ENCODE results near the gene OLFM1. TPM values are rescaled to one million over a fixed set of nuclear protein-coding genes. Genes with fewer than 3 reads are reported as not detected.

Gene OLFM1
- total RNA-seq, 1 experiment from 2014 or later: 35.0 TPM

DNA sequence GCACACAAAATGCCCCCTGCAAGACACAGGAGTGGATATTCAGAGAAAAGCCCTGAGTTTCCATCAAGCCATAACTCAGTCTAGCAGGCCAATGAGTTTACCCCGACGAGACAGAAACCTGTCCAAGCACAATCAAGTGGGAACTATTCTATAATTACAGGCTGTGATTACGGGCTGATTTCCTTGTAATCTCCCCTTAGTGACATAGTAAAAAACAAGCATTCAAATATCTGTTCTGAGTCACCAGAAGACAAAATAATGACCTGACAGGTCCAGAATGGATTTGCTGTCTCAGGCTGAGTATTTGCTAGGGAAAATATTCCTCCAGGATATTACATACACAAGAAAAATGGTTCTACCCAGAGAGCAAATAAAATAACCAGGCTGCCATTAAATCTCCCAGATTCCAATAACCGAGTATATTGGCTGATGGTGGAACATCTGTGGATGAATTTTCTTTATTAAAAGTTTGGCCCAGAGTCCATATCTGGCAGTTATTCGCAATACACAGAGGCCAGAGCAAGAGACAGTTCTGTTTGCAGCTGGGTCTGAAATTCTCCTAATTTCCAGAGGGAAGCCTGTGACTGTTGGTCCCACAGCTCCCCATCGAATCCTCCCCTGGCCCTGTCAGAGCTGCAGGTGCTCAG lies 35.8 kb downstream of the OLFM1 start:
- DNase-seq (ENCODE audit: low read depth in 1 of 2, low spot score in 2 of 2): no peak
- H3K9me3 ChIP-seq (replicated peaks): no peaks in the 10 kb centered on the region

DNA sequence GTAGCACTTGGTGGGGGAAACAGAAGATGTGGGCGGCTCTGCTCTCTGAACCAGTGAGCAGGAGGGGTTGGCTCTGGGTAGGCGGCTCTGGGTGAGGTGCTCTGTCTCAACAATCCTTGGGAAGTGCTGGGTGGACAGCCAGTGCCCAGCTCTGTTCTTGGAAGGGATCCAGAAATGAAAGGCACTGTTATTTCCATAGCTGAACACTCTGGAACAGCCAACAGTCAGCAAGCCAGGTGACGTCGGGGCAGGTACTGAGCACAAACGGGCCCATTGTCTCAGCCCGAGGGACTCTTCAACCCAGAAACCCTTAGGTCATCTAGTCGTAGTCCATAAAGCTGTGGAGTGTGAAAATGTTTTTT lies 36.3 kb downstream of the OLFM1 start:
- DNase-seq (ENCODE audit: low read depth in 1 of 2, low spot score in 2 of 2): no peak
- no peaks in the 10 kb centered on the region for H3K27me3 ChIP-seq (replicated peaks)
- H3K36me3 ChIP-seq: no peaks in the 10 kb centered on the region

More for the DNA sequence above, 35.8 kb downstream of the OLFM1 start:
- Histone ChIP-seq H3K4me3 (no peak overlapping the region), H3K27ac (no peak overlapping the region), H3K27me3 (replicated peaks) (no peaks in the 10 kb centered on the region), H3K36me3 (no peaks in the 10 kb centered on the region), H3K4me1 (replicated peaks) (peaks cover 3% of the 10 kb centered on the region; the same call in 1 of the 2 replicates)

DNA sequence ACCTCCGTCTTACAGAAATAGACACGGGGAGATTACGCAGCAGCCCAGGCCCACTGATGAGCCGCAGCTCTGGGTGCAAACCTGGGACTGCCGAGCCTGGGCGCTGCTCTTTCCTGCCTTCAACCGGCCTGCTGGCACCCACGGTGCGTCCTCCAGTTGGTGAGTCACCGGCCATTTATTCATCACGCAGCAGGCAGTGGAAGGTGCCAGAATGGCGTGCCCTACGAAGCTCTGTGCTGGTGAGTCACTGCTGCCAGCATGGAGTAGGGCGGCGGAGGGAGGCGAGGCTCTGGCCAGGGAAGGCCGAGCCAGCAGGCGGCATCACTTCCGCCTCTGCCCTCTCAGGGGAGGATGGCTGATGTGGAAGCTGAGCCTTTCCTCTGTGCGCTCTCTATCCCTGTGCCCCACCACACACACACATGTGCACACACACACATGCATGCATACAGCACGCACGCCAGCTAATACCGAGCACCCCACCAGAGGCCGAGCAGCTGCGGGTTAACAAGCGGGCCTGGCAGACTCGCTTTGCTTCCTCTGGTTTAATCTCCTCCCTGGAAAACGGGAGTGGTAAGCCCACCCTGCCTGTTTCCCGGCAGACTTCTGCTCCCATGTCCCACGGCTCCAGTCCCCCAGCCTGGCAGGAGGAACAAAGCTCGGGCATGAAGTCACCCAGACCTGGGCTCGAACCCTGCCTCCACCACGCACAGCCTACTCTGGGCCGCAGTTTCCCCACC lies 39.2 kb downstream of the OLFM1 start:
- DNase-seq (ENCODE audit: low read depth in 1 of 2, low spot score in 2 of 2): peak; percentile 26 to 70
- H3K9me3 ChIP-seq (replicated peaks): no peaks in the 10 kb centered on the region; the same call in 1 of the 2 replicates
- H3K36me3 ChIP-seq: no peaks in the 10 kb centered on the region
- H3K4me1 ChIP-seq (replicated peaks): peaks cover 24% of the 10 kb centered on the region
- no peaks in the 10 kb centered on the region for H3K27me3 ChIP-seq (replicated peaks)
- no peak overlapping the region for H3K27ac ChIP-seq
- no peak overlapping the region for H3K4me3 ChIP-seq

More for the DNA sequence above, 36.3 kb downstream of the OLFM1 start:
- H3K4me1 ChIP-seq (replicated peaks): peaks cover 3% of the 10 kb centered on the region; the same call in 1 of the 2 replicates
- no peak overlapping the region for H3K27ac ChIP-seq
- no peak overlapping the region for H3K4me3 ChIP-seq
- no peaks in the 10 kb centered on the region for H3K9me3 ChIP-seq (replicated peaks)

DNA sequence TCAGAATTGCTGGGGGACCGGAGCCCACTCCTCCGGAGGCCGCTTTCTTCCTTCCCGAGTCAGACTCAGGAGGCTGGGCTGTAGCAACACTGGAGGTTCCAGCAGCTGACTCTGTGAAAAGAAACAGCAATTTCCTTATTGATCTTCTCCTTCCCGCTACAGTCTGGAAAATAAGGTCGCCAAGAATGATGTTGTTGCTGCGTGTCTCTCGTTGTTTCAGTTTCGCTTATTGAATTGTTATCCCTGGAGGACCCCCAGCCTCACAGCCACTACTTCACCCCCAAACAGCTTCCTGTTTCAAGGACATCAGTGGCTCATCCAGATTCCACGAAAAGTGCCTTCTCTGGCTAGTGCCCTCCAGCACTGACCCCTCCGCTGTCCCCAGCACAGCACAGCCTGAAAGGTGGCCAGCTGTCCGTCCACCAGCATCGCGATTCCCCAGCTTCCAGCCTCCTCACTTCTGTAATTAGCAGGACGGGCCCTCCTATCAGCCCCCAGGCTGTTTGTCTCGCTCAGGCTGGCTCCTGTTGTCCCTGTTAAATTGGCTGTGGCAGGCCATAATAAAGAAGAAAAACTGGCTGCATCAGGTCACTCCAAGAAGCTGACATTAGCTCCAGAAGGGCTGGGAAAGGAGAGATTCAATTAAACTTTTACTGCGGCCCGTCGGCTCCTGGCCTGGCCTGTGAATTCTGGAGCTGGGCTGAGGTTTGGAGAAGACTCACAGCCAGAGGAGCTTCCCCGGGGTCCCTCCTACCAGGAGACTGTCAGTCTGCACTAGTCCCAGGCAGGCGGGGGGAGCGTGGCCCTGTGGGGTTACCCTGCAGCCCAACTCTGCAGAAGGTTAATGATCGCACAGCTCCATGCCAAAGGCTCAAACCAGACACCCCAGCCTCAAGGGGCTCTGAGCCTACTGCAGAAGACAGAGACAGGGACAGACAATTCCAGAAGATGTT lies 40.5 kb downstream of the OLFM1 start:
- no peaks in the 10 kb centered on the region for H3K36me3 ChIP-seq
- no peak overlapping the region for H3K4me3 ChIP-seq
- H3K27me3 ChIP-seq (replicated peaks): no peaks in the 10 kb centered on the region
- no peak for DNase-seq (ENCODE audit: low read depth in 1 of 2, low spot score in 2 of 2)
- H3K27ac ChIP-seq: no peak overlapping the region
- peaks cover 25% of the 10 kb centered on the region for H3K4me1 ChIP-seq (replicated peaks)
- H3K9me3 ChIP-seq (replicated peaks): no peaks in the 10 kb centered on the region; the same call in 1 of the 2 replicates

DNA sequence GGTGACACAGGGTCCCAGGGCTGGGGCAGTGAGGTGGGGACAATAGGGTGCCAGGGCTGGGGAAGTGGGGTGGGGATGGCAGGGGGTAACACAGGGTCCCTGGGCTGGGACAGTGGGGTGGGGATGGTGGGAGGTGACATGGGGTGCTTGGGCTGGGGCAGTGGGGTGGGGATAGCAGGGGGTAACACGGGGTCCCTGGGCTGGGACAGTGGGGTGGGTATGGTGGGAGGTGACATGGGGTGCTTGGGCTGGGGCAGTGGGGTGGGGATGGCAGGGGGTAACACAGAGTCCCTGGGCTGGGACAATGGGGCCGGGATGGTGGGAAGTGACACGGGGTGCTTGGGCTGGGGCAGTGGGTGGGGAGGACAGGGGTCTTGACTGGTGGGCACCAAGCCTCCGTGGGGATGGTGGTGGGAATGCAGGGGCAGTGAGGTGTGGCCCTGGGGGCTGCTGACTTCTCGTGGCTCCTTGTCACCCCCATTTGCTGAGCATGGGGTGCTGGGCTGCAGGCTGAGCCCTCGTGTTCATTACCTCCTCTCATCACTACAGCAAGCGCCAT lies 41.7 kb downstream of the OLFM1 start:
- Histone ChIP-seq H3K27me3 (replicated peaks) (no peaks in the 10 kb centered on the region), H3K36me3 (no peaks in the 10 kb centered on the region), H3K27ac (no peak overlapping the region), H3K9me3 (replicated peaks) (no peaks in the 10 kb centered on the region; the same call in 1 of the 2 replicates), H3K4me1 (replicated peaks) (peaks cover 31% of the 10 kb centered on the region), H3K4me3 (no peak overlapping the region)
- DNase-seq (ENCODE audit: low read depth in 1 of 2, low spot score in 2 of 2): no peak

DNA sequence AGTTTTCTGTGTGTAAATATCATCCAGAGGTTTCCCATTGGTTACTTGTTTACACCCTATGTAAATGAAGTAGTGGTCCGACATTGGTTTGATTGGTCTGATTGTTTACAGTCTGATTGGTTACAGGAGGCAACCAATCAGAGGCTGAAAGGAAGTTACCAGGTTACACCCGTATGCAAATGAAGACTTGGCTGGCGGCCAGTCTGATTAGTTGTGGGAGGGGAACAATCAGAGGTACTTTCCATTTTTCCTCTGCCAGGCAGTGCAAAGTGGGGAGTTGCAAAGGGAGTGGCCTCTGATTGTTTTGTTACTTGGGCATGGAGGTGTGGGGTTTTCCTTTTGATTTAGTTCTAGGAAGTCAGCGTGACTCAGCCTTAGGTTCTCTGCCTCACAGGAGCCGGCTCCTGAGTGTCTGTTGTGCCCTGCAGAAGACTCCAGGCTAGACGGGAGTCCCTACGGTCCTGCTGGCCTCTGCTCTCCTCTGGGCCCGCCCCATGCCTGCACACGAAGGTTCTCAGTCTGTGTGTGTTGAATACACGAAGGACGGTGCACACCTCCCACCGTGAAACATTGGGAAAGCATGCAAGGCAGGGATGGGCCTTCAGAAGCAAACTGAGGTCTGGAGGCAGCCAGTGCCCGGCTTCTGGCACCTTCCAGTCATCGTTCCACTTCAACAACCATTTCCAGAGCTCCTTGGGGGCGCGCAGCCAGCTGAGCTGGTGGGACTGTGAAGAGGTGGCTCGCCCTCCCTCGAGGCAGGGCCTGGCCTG lies 42.9 kb downstream of the OLFM1 start:
- Histone ChIP-seq H3K4me3 (no peak overlapping the region), H3K27ac (peak overlapping the region; percentile 62), H3K4me1 (replicated peaks) (peaks cover 38% of the 10 kb centered on the region), H3K36me3 (no peaks in the 10 kb centered on the region), H3K9me3 (replicated peaks) (no peaks in the 10 kb centered on the region; the same call in 1 of the 2 replicates), H3K27me3 (replicated peaks) (no peaks in the 10 kb centered on the region)
- DNase-seq (ENCODE audit: low read depth in 1 of 2, low spot score in 2 of 2): peak; percentile 68 to 82

DNA sequence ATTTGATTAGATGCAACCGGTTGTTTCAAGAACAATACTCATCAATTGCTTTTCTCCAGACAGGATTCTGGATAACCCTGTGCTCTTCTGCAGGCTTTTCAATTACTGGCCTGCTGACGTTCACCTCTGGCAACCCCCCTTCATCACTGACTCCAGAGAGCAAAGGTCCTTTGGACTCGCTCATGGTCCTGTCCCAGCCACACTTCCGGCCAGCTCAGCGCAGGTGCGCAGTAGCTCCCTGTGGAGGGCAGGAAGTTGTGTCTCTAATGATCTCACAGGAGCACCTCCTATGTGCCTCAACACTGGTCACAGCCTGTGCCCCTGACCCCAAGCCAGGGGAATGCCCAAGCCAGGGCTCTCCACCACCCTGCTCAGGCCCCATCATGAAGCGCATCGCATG lies 44.0 kb downstream of the OLFM1 start:
- Histone ChIP-seq H3K4me3 (no peak overlapping the region), H3K9me3 (replicated peaks) (peaks cover under 1% of the 10 kb centered on the region)

DNA sequence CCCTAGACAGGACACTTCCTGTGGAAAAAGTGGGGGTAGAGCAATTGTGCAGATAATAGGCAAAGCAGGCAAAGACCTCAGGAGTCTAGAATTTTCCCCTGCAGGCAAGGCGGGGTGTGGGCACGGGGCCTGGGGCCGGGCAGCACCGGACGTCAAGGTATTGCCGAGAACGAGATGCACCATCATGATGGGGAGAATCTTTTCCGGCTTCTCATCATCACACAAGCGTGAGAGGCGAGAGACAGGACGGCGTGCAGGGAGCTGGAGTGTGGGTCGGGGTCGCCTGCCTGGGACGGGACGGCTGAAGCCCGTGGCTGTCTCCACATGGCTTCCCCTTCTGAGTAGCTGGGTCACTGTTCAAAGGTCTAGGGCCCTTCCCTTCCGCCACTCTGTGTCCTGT lies 44.5 kb downstream of the OLFM1 start:
- Histone ChIP-seq H3K4me1 (replicated peaks) (peaks cover 42% of the 10 kb centered on the region), H3K4me3 (no peak overlapping the region), H3K36me3 (no peaks in the 10 kb centered on the region), H3K9me3 (replicated peaks) (peaks cover 6% of the 10 kb centered on the region), H3K27me3 (replicated peaks) (no peaks in the 10 kb centered on the region), H3K27ac (no peak overlapping the region)
- no peak for DNase-seq (ENCODE audit: low read depth in 1 of 2, low spot score in 2 of 2)

More for the DNA sequence above, 44.0 kb downstream of the OLFM1 start:
- no peaks in the 10 kb centered on the region for H3K27me3 ChIP-seq (replicated peaks)
- H3K36me3 ChIP-seq: no peaks in the 10 kb centered on the region
- no peak for DNase-seq (ENCODE audit: low read depth in 1 of 2, low spot score in 2 of 2)
- H3K27ac ChIP-seq: no peak overlapping the region; the same call in 1 of the 2 replicates
- H3K4me1 ChIP-seq (replicated peaks): peaks cover 37% of the 10 kb centered on the region

DNA sequence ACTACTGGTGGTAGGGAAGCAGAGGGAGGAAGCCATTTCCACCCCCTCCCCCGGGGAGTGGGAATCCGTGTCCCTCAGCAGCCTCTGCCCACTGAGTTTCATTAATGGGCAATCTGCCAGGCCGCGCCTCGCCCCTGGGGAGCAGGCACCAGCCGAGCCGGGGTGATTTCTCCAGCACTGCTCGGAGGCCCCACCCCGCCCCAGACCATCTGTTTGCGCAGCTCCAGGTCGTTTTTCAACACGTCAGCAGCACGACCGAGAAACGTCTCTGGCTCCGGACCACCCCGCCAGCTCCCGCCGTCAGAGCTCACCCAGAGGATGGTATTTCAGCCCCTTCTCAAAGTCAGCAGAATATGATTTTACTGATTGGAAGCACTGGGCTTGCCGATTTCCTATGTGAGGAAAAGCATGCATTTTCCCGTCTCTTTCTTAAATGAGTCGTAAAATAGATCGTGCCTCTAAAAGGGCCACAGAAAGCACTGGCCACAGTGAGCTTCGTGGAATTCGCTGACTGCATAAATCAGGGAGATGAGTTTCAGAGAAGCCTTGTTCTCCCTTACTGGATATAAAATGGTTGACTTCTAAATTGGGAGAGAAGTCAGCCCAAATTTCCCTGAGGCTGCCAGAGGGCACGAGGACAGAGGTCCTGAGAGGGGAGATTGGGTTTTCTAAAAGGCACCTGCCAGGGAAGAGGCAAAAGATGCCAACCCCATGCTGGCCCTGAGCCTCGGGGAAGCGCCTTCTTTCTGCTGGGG lies 47.0 kb downstream of the OLFM1 start:
- Histone ChIP-seq H3K9me3 (replicated peaks) (peaks cover 12% of the 10 kb centered on the region), H3K4me3 (no peak overlapping the region), H3K4me1 (replicated peaks) (peaks cover 54% of the 10 kb centered on the region), H3K27ac (peak overlapping the region; percentile 50; the same call in 1 of the 2 replicates), H3K36me3 (no peaks in the 10 kb centered on the region), H3K27me3 (replicated peaks) (no peaks in the 10 kb centered on the region)
- peak; percentile 48 to 73 for DNase-seq (ENCODE audit: low read depth in 1 of 2, low spot score in 2 of 2)

DNA sequence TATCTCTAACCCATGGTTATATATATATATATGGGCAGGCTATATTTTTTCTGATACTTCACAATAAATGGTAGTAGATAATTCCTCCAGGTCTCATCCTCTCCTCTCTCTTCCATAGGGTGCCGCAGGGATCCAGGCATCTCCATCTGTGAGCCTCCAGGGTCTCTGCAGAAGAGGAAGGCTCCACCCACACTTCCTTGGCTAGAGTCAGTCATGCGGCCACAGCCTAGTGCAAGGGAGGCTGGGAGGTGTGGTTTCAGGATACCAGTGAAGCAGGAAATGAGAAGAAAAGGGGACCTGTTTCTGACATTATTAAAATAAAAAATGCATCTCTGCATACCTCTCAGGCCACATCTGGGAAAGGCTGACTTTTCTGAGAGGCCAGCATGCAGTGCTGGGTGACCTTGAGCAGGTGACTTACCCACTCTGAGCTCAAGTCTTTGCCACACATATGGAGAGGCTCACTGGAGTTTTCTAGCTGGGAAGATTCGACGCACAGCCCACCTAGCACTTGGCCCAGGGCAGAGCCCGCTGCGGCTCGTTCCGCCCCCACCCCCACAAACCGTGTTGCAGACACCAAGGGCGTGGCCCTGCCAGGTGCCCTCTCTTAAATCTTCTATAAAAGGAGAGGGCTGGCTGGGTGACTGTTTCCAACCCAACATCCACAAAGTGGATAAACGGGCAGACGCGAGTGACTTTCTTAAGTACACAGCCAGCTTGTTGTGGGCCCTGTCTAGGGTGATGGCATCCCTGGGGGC lies 47.9 kb downstream of the OLFM1 start:
- Histone ChIP-seq H3K4me3 (no peak overlapping the region), H3K9me3 (replicated peaks) (peaks cover 12% of the 10 kb centered on the region), H3K27me3 (replicated peaks) (no peaks in the 10 kb centered on the region), H3K4me1 (replicated peaks) (peaks cover 46% of the 10 kb centered on the region), H3K36me3 (no peaks in the 10 kb centered on the region), H3K27ac (no peak overlapping the region)
- DNase-seq (ENCODE audit: low read depth in 1 of 2, low spot score in 2 of 2): no peak

DNA sequence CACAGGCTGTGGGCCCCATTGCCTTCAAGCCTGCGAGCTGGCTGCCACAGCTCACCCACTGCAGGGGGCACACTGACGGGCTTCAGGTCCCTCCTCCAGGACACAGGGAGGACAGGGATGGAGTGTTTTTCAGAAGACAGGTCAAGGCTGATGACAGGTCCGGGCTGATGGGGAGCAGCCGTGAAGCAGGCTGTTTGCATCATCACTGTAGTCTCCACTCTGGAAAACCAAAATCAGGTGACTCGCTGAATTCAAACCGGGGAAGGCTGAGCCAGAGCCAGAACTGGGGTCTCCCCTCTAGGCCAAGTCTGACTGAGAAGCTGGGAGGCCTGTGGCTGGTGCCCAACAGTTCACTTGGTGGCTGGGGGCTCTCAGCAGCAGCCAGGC lies 48.5 kb downstream of the OLFM1 start:
- H3K36me3 ChIP-seq: no peaks in the 10 kb centered on the region
- H3K4me1 ChIP-seq (replicated peaks): peaks cover 40% of the 10 kb centered on the region
- no peak overlapping the region for H3K27ac ChIP-seq
- no peak overlapping the region for H3K4me3 ChIP-seq
- H3K27me3 ChIP-seq (replicated peaks): no peaks in the 10 kb centered on the region
- peaks cover 12% of the 10 kb centered on the region for H3K9me3 ChIP-seq (replicated peaks)
- no peak for DNase-seq (ENCODE audit: low read depth in 1 of 2, low spot score in 2 of 2)

DNA sequence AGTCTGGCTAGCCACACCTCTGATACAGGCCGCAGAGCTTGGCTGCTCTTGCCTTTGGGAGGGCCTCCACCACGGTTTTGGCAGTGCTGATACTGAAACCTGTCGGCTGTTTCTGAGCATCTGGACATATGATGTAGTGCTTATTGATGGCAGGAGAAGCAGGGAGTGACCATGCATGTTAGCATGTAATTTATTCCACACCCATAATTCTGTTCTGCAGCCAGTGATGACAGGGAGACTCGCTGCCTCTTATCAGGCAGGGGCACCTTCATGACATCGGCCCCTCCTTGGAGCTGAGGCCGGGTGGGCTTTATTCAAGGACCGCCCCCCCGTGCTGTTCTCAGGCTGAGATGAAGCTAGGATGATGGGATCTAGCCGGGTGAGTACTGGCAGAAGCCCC lies 49.0 kb downstream of the OLFM1 start:
- H3K4me3 ChIP-seq: no peak overlapping the region
- H3K9me3 ChIP-seq (replicated peaks): peaks cover 15% of the 10 kb centered on the region
- no peaks in the 10 kb centered on the region for H3K36me3 ChIP-seq
- peak overlapping the region; percentile 64 for H3K27ac ChIP-seq
- DNase-seq (ENCODE audit: low read depth in 1 of 2, low spot score in 2 of 2): no peak
- H3K4me1 ChIP-seq (replicated peaks): peaks cover 34% of the 10 kb centered on the region
- no peaks in the 10 kb centered on the region for H3K27me3 ChIP-seq (replicated peaks)
